IMR-90 (cell line): ENCODE results near the gene CCDC116. TPM values are rescaled to one million over a fixed set of nuclear protein-coding genes. Genes with fewer than 3 reads are reported as not detected.

Experiments used
- ATAC-seq: fragments of 200-7000 bp; cut with Tn5 transposase; 2 replicates; pipeline ENCODE4 v1.9.1; 2020; ENCODE audit warnings: low read depth, mild to moderate bottlenecking, moderate library complexity
- BruUV-seq: library from RNA; stranded (reverse); fragments of 400-500 nt; replicated peaks from 2 replicates; lab custom pipeline; 2021; lab: Mats Ljungman, UMichigan
- CTCF ChIA-PET: fragments of 300-600 bp; formaldehyde crosslinking; extraction: SDS; loops from one replicate; lab custom pipeline; 2021; ENCODE audit warnings: antibody characterized with exemption; lab: Yijun Ruan, JAX
- POLR2A ChIA-PET: fragments of 300-600 bp; sonication (Branson Sonifier 250); formaldehyde crosslinking; loops from one replicate; lab custom pipeline; 2022; ENCODE audit warnings: antibody characterized with exemption; ENCODE audit not compliant: unreplicated experiment; lab: Charles Lee
- DNase-seq: peaks from one replicate; pipeline ENCODE4 v3.0.0; 2013
- H2AFZ ChIP-seq: replicated peaks from 2 replicates; pipeline ENCODE3; 2013; ENCODE audit warnings: low read length, mild to moderate bottlenecking; ENCODE audit not compliant: poor library complexity
- H2AK5ac ChIP-seq: 2 replicates; pipeline ENCODE4 v1.6.1; 2013; ENCODE audit warnings: low read depth, low read length, inconsistent platforms
- H2AK9ac ChIP-seq: replicated peaks from 2 replicates; pipeline ENCODE3; 2013; ENCODE audit warnings: mild to moderate bottlenecking, low read depth, low read length, moderate library complexity; ENCODE audit not compliant: poor library complexity
- H2BK120ac ChIP-seq: 2 replicates; pipeline ENCODE4 v1.6.1; 2013; ENCODE audit warnings: low read depth, low read length, inconsistent platforms
- H2BK15ac ChIP-seq: 3 replicates; pipeline ENCODE4 v1.6.1; 2013; ENCODE audit warnings: low read depth, low read length, inconsistent platforms
- H2BK20ac ChIP-seq: 2 replicates; pipeline ENCODE4 v1.6.1; 2013; ENCODE audit warnings: low read depth, mild to moderate bottlenecking, inconsistent platforms, low read length, moderate library complexity
- H2BK5ac ChIP-seq: 2 replicates; pipeline ENCODE4 v1.6.1; 2013; ENCODE audit warnings: mild to moderate bottlenecking, low read depth, low read length, inconsistent platforms; ENCODE audit not compliant: poor library complexity, severe bottlenecking
- H3K14ac ChIP-seq: replicated peaks from 2 replicates; pipeline ENCODE4 v1.6.1; 2013; ENCODE audit warnings: low read depth, low read length, inconsistent platforms
- H3K18ac ChIP-seq: 2 replicates; pipeline ENCODE4 v1.6.1; 2013; ENCODE audit warnings: low read depth, low read length, control low read depth
- H3K23ac ChIP-seq: 2 replicates; pipeline ENCODE4 v1.6.1; 2013; ENCODE audit warnings: low read depth, low read length, inconsistent platforms
- H3K27ac ChIP-seq: 2 replicates; pipeline ENCODE4 v1.5.1; 2013; ENCODE audit warnings: mild to moderate bottlenecking, control low read depth, low read length; ENCODE audit not compliant: insufficient read depth
- H3K27me3 ChIP-seq: 2 replicates; pipeline ENCODE4 v1.6.1; 2013; ENCODE audit warnings: low read length; ENCODE audit not compliant: control insufficient read depth, insufficient read depth
- H3K36me3 ChIP-seq: 2 replicates; pipeline ENCODE4 v1.6.1; 2013; ENCODE audit warnings: low read length, mixed read lengths; ENCODE audit not compliant: control insufficient read depth, insufficient read depth
- H3K4ac ChIP-seq: 2 replicates; pipeline ENCODE4 v1.6.1; 2013; ENCODE audit warnings: low read depth, low read length, inconsistent platforms
- H3K4me1 ChIP-seq: 2 replicates; pipeline ENCODE4 v1.6.1; 2013; ENCODE audit warnings: low read length, mixed read lengths; ENCODE audit not compliant: control insufficient read depth, insufficient read depth
- H3K4me2 ChIP-seq: 2 replicates; pipeline ENCODE4 v1.6.1; 2013; ENCODE audit warnings: low read depth, mild to moderate bottlenecking, control low read depth, low read length, moderate library complexity
- H3K4me3 ChIP-seq: 2 replicates; pipeline ENCODE4 v1.5.1; 2013; ENCODE audit warnings: low read depth, mild to moderate bottlenecking, control low read depth, low read length, moderate library complexity; ENCODE audit not compliant: insufficient read depth
- H3K56ac ChIP-seq: 2 replicates; pipeline ENCODE4 v1.6.1; 2013; ENCODE audit warnings: low read length, inconsistent platforms; ENCODE audit not compliant: insufficient read depth; ENCODE audit errors: extremely low read depth
- H3K79me1 ChIP-seq, 2 experiments: 2 replicates each; pipeline ENCODE4 v1.6.1; 2013; ENCODE audit warnings: low read length in 2 of 2, inconsistent platforms in 1 of 2, low read depth in 1 of 2
- H3K9ac ChIP-seq: 2 replicates; pipeline ENCODE4 v1.6.1; 2013; ENCODE audit warnings: low read depth, low read length, control low read depth
- H3K9me1 ChIP-seq: 2 replicates; pipeline ENCODE4 v1.6.1; 2013; ENCODE audit warnings: low read length, inconsistent platforms; ENCODE audit not compliant: insufficient read depth
- H3K9me3 ChIP-seq: 2 replicates; pipeline ENCODE4 v1.6.1; 2013; ENCODE audit warnings: low read length; ENCODE audit not compliant: control insufficient read depth, insufficient read depth
- H4K20me1 ChIP-seq: 2 replicates; pipeline ENCODE4 v1.6.1; 2013; ENCODE audit warnings: low read length, inconsistent platforms; ENCODE audit not compliant: insufficient read depth
- H4K5ac ChIP-seq: 2 replicates; pipeline ENCODE4 v1.6.1; 2013; ENCODE audit warnings: mild to moderate bottlenecking, low read depth, low read length, control low read depth
- H4K8ac ChIP-seq, 2 experiments: 2 replicates each; pipeline ENCODE4 v1.6.1; 2013; ENCODE audit warnings: low read depth in 2 of 2, low read length in 2 of 2, control low read depth in 1 of 2, inconsistent platforms in 1 of 2
- H4K91ac ChIP-seq: 2 replicates; pipeline ENCODE4 v1.6.1; 2013; ENCODE audit warnings: low read depth, low read length, inconsistent platforms; ENCODE audit not compliant: insufficient read depth
- BHLHE40 ChIP-seq: fragments of 150-350 bp; IDR thresholded peaks from 2 replicates; pipeline ENCODE4 v1.6.1; 2016; ENCODE audit warnings: mild to moderate bottlenecking, low read depth, low read length
- CEBPB ChIP-seq: IDR thresholded peaks from 2 replicates; pipeline ENCODE4 v1.6.1; 2012; ENCODE audit warnings: low read depth, low read length, improper control_type of control experiment
- CHD1 ChIP-seq: IDR thresholded peaks from 2 replicates; pipeline ENCODE4 v1.6.1; 2012; ENCODE audit warnings: low read depth, low read length, improper control_type of control experiment
- ELK1 ChIP-seq: fragments of 150-350 bp; IDR thresholded peaks from 2 replicates; pipeline ENCODE4 v1.6.1; 2016; ENCODE audit warnings: low read depth, mild to moderate bottlenecking, low read length, moderate library complexity, borderline replicate concordance
- FOS ChIP-seq: fragments of 150-350 bp; IDR thresholded peaks from 2 replicates; pipeline ENCODE4 v1.6.1; 2016; ENCODE audit warnings: low read depth, low read length
- MAFK ChIP-seq: IDR thresholded peaks from 2 replicates; pipeline ENCODE4 v1.6.1; 2012; ENCODE audit warnings: low read depth, low read length, improper control_type of control experiment
- MAZ ChIP-seq: IDR thresholded peaks from 2 replicates; pipeline ENCODE4 v1.6.1; 2012; ENCODE audit warnings: low read depth, mild to moderate bottlenecking, low read length, improper control_type of control experiment, moderate library complexity, borderline replicate concordance
- MXI1 ChIP-seq: IDR thresholded peaks from 2 replicates; pipeline ENCODE4 v1.6.1; 2012; ENCODE audit warnings: low read depth, mild to moderate bottlenecking, low read length, moderate library complexity, borderline replicate concordance
- NFE2L2 ChIP-seq: fragments of 150-350 bp; IDR thresholded peaks from 2 replicates; pipeline ENCODE4 v1.6.1; 2016; ENCODE audit warnings: low read depth, mild to moderate bottlenecking, low read length
- POLR2A ChIP-seq: IDR thresholded peaks from 2 replicates; pipeline ENCODE4 v1.6.1; 2012; ENCODE audit warnings: mild to moderate bottlenecking, low read depth, low read length
- RAD21 ChIP-seq: IDR thresholded peaks from 2 replicates; pipeline ENCODE4 v1.6.1; 2012; ENCODE audit warnings: low read length, improper control_type of control experiment
- RCOR1 ChIP-seq: IDR thresholded peaks from 2 replicates; pipeline ENCODE4 v1.6.1; 2012; ENCODE audit warnings: mild to moderate bottlenecking, low read length, improper control_type of control experiment; ENCODE audit not compliant: insufficient replicate concordance
- RFX5 ChIP-seq: IDR thresholded peaks from 2 replicates; pipeline ENCODE4 v1.8.0; 2012; ENCODE audit warnings: low read depth, mild to moderate bottlenecking, low read length, moderate library complexity
- SMC3 ChIP-seq: fragments of 150-350 bp; IDR thresholded peaks from 2 replicates; pipeline ENCODE4 v1.6.1; 2016; ENCODE audit warnings: low read depth, mild to moderate bottlenecking, antibody characterized with exemption, low read length, moderate library complexity
- WGBS, 2 experiments: methylation state at CpG; one replicate each; pipeline versions ENCODE4 v1.1.5 to v1.1.7; 2013; ENCODE audit warnings: missing lambda C conversion rate in 2 of 2; ENCODE audit not compliant: insufficient read length in 1 of 2; ENCODE audit errors: extremely low coverage in 2 of 2; 5-methylcytosine and 5-hydroxymethylcytosine counted together
- dilution Hi-C: fragments of 300-500 bp; cut with HindIII; formaldehyde crosslinking; loops from one replicate; pipeline ENCODE4 v1.14.3; 2018; ENCODE audit warnings: low sequenced_read_pairs; ENCODE audit not compliant: unreplicated experiment
- in situ Hi-C: fragments of 300-500 bp; cut with MboI; formaldehyde crosslinking; loops from 3 replicates; pipeline ENCODE4 v1.14.3; 2019; ENCODE audit warnings: low sequenced_read_pairs, inconsistent platforms, mixed read lengths
- intact Hi-C: fragments of 100-400 bp; cut with micrococcal nuclease; formaldehyde crosslinking; loops from 2 replicates; pipeline ENCODE4 v1.10.0; 2022
- polyA plus RNA-seq, 3 experiments: library from polyadenylated mRNA; depleted of rRNA; stranded (reverse); fragments of >200 nt; gene quantifications; 2 replicates each; pipeline ENCODE4 v1.2.3, GENCODE V29; 2012; ENCODE audit warnings: low replicate concordance in 1 of 3
- total RNA-seq: library from RNA; depleted of rRNA; stranded (reverse); fragments of >200 nt; gene quantifications from 2 replicates; pipeline ENCODE4 v1.2.3, GENCODE V29; 2012
- TF ChIP-seq, protein P1 (sequence below): conservative IDR thresholded peaks from 2 replicates; pipeline ENCODE4 v1.5.1; 2012; ENCODE audit warnings: mild to moderate bottlenecking, low read depth, low read length, improper control_type of control experiment
- TF ChIP-seq, protein P2 (sequence below): fragments of 150-350 bp; IDR thresholded peaks from 2 replicates; pipeline ENCODE4 v1.6.1; 2017; ENCODE audit warnings: mild to moderate bottlenecking, antibody characterized with exemption, low read length, low read depth

The CCDC116 gene
- total and polyA plus RNA-seq, 2 of the 4 experiments (the other 2 are of a cell fraction), result under 0.01 to 0.27 TPM

DNA sequence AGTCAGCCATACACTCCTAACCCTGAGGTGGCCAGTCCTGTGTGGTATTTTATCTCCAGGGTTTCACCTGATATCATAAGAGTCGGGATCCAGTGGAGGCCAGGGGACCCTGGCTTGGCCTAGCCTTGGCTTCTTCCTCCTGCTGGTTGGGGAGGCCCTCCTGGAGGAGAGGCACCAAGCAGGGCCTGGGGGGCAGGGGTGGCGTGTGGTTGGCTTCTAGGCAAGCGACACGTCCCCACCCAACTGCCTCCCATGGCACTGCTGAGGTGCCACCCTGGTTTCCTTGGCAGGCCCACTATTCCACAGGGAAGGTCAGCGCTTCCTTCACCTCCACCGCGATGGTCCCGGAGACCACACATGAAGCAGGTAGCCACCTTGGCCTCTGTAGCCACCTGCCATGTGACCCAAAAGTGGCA, 53.6 kb downstream of the CCDC116 start:
- POLR2A ChIA-PET, result no interaction called here
- dilution Hi-C loops (no loop called here), intact Hi-C loops (no loop called here), in situ Hi-C loops (no loop called here)
- Histone ChIP-seq H3K56ac (no peak overlapping the region), H3K4ac (no peak overlapping the region), H2BK5ac (no peak overlapping the region), H3K23ac (no peak overlapping the region), H2BK20ac (no peak overlapping the region), H4K5ac (no peak overlapping the region), H2AFZ (no peak overlapping the region), H2BK15ac (no peak overlapping the region), H4K8ac (no peak overlapping the region), H2AK9ac (no peak overlapping the region), H3K4me3 (no peak overlapping the region), H3K4me2 (no peak overlapping the region), H3K79me1 (no peaks in the 10 kb centered on the region; a peak in 1 of 4 replicates), H3K9me3 (no peaks in the 10 kb centered on the region), H4K20me1 (no peaks in the 10 kb centered on the region), H3K27me3 (no peaks in the 10 kb centered on the region), H3K9me1 (peaks cover 5% of the 10 kb centered on the region; the same call in 1 of the 2 replicates), H2BK120ac (no peak overlapping the region), H3K36me3 (peaks cover 61% of the 10 kb centered on the region), H3K18ac (no peak overlapping the region), H3K14ac (no peak overlapping the region), H3K9ac (no peak overlapping the region), H3K27ac (no peak overlapping the region), H4K91ac (no peak overlapping the region), H3K4me1 (no peaks in the 10 kb centered on the region), H2AK5ac (no peak overlapping the region)
- no TSS peak for BruUV-seq
- DNase-seq (no peak), ATAC-seq (no peak)
- CTCF ChIA-PET, result no interaction called here
- no CpG with 5 or more reads among the region's 8 CpGs for WGBS, 2 experiments
- TF ChIP-seq POLR2A (no peak), CHD1 (no peak), ELK1 (no peak), FOS (no peak), MAZ (no peak), RAD21 (no peak), NFE2L2 (no peak), BHLHE40 (no peak), RFX5 (no peak), RCOR1 (no peak), CEBPB (no peak), MXI1 (no peak), SMC3 (no peak), MAFK (no peak)
- TF ChIP-seq, protein P1, sequence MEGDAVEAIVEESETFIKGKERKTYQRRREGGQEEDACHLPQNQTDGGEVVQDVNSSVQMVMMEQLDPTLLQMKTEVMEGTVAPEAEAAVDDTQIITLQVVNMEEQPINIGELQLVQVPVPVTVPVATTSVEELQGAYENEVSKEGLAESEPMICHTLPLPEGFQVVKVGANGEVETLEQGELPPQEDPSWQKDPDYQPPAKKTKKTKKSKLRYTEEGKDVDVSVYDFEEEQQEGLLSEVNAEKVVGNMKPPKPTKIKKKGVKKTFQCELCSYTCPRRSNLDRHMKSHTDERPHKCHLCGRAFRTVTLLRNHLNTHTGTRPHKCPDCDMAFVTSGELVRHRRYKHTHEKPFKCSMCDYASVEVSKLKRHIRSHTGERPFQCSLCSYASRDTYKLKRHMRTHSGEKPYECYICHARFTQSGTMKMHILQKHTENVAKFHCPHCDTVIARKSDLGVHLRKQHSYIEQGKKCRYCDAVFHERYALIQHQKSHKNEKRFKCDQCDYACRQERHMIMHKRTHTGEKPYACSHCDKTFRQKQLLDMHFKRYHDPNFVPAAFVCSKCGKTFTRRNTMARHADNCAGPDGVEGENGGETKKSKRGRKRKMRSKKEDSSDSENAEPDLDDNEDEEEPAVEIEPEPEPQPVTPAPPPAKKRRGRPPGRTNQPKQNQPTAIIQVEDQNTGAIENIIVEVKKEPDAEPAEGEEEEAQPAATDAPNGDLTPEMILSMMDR, result no peak
- TF ChIP-seq, protein P2, sequence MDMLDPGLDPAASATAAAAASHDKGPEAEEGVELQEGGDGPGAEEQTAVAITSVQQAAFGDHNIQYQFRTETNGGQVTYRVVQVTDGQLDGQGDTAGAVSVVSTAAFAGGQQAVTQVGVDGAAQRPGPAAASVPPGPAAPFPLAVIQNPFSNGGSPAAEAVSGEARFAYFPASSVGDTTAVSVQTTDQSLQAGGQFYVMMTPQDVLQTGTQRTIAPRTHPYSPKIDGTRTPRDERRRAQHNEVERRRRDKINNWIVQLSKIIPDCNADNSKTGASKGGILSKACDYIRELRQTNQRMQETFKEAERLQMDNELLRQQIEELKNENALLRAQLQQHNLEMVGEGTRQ, result no peak
